OCI-LY1 (cell line): ENCODE results near the gene ATF6B.

Source experiments
- EZH2 ChIP-seq: fragments of 200-600 bp; sonication (generic), shearing (Covaris generic); IDR thresholded peaks from 2 replicates; pipeline ENCODE4 v1.8.0; 2017; ENCODE audit warnings: borderline replicate concordance, mixed run types, mild to moderate bottlenecking, antibody characterized with exemption, low read length, moderate library complexity, mixed read lengths
- TF ChIP-seq, protein P1 (sequence below): fragments of 200-600 bp; sonication (generic), shearing (Covaris generic); IDR thresholded peaks from 2 replicates; pipeline ENCODE4 v1.5.1; 2017; ENCODE audit warnings: mild to moderate bottlenecking, antibody characterized with exemption, low read length, moderate library complexity, mixed read lengths

DNA sequence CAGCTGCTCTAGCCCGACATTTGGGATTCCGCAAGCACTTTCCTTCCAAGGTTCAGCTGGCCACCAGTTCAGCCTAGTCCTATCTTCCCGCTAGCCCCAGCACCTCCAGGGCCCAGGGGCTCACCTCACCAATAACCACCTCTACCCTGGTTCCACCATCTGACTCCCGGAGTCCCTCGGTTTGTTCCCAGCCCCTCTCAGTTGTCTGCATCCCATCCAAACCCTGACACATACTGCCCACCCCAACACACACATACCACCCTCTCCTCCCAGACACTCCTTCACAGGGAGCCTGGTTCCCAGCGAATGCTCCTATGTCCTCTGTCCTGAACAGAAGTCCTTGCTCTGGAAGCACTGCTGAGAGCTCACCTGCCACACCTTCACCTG lies 19.3 kb downstream of the ATF6B start:
- TF ChIP-seq, protein P1, sequence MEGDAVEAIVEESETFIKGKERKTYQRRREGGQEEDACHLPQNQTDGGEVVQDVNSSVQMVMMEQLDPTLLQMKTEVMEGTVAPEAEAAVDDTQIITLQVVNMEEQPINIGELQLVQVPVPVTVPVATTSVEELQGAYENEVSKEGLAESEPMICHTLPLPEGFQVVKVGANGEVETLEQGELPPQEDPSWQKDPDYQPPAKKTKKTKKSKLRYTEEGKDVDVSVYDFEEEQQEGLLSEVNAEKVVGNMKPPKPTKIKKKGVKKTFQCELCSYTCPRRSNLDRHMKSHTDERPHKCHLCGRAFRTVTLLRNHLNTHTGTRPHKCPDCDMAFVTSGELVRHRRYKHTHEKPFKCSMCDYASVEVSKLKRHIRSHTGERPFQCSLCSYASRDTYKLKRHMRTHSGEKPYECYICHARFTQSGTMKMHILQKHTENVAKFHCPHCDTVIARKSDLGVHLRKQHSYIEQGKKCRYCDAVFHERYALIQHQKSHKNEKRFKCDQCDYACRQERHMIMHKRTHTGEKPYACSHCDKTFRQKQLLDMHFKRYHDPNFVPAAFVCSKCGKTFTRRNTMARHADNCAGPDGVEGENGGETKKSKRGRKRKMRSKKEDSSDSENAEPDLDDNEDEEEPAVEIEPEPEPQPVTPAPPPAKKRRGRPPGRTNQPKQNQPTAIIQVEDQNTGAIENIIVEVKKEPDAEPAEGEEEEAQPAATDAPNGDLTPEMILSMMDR = no peak
- TF ChIP-seq EZH2 = no peak
